Activated CD4-positive, alpha-beta T cell treated with anti-CD3 and anti-CD28 coated beads, Interleukin-2, amount 50 U/mL, for 16 hours (primary cell): ENCODE data around the gene ANKRD50.

ENCODE experiments used
- DNase-seq: peaks from one replicate; pipeline ENCODE4 v3.0.0-alpha.2; 2020

The ANKRD50 gene

DNA sequence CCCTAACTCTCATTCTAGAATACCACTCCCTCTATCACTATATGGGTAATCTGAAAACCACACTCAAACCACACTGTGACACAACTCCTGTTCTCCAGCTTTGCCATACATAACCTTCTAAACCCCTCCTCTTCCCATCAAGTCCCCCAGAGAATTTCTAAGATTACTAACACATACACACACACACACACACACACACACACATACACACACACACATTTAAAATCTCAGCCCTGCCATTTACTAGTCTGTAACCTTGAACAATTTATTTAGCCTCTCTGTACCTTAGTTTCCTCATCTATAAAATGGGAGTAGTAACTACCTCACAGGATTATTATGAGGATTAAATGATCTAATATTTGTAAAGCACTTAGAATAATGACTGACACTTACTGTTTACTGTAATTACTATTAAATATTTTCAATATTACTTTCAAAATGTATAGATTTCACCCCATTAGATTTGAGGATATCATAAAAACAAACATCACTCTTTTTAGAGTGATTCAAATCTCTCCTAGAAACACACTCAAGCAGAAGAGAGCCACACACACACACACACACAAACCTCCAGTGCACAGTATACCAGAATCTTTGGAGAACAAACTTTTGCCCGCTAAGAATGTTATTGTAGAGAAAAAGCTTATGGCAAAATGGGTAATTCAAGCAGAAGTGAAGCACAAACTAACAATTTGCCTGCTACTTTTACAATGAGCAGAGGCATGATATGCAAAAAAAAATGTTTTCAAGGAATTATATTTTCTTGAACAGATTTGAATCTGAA is 3.8 kb downstream of the ANKRD50 start:
- DNase-seq, result no peak

DNA sequence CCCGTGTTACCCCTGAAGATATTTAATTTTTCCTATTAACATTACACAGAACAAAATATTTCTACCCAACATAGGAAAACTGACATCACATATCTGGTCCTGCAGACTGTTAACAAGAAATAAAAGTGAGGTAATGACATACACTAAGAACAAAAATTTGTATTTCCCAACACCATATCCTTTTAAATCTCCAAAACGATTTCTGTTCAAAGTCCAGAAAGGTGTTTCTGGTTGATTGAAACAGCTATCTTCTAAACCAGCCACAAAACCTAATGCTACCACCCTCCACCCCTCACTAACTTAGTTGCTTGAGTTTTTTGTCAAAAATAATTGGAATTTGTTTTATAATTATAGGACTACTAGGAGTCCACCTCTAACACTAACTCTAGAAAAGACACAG is 7.1 kb downstream of the ANKRD50 start:
- DNase-seq, result no peak

DNA sequence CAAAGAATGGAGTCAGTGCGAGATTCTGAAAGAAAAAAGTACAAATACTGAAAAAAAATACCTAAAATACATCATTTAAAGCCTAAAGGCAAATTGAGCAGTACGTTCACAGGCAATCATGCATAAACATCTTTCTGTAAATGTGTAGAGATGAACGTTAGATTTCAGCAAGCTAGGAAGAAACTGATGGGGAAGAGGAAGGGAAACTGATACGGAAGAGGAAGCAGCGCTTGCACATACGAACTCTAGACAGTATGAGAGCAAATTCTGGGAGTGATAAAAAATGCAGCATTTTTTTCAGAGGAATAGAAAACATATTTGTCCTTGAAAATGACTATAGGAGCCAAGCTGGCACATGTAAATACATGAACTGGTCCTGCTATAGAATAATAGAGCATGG is 9.4 kb downstream of the ANKRD50 start:
- no peak for DNase-seq

DNA sequence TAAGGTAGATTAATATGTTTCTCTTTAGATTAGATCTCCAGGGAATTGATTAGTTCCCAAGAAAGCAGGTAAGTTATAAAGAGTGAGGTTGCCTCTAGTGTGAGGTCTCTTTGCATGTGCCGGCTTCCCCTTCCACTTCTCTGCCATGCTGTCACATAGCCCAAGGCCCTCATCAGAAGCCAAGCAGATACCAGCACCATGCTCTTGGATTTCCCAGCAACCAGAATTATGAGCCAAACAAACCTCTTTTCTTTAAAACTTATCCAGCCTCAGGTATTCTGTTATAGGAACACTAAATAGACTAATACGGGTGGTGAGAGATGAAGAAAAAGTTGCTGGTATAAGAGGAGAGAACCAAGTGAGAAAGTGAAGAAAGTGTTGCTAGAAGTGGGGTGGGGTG is 15.1 kb downstream of the ANKRD50 start:
- no peak for DNase-seq

DNA sequence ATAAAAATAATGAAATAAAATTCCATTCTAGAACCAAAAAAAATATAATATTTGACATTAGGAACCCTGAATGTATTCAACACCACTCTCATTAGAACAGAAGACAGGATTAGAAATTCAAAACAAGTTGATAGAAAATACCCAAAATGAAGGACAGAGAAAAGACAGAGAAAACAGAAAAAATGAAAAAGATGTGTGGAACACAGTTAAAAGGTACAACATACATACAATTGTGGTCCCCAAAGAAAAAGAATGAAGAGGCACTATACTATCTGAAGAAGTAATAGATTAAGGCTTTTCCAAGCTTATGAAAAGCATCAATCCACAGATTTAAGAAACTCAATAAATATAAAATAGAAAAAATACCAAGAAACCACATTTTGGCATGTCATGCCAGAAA is 16.4 kb downstream of the ANKRD50 start:
- DNase-seq, result no peak

DNA sequence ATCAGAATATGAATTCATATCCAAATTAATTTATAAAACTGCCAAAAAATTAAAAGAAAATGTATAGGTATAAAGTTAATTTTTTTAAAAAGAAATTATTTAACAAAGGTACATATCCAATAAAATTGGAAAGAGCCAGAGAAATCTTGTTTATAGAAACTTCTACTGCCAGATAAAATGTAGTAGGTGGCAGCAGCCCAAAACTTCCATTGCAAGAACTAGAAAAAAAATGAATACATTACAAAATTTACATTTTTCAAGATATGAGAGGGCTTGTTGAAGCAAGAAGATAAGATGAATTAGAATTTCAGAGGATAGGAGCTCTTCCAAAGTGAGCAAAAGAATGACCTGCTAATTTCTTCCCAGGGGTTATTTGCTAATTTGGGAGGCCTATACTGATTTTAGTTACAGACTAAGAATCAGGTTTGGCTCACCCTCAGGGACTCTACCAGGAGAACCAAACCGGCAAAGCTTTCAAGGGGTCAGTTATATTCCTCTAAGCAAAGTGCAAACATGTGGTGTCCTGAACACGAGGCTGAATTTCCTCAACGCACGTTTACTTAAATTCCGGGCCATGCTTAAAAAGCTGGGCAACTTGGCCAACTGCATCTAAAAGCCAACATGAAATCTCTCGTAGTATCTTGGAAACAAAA is 17.5 kb downstream of the ANKRD50 start:
- no peak for DNase-seq

DNA sequence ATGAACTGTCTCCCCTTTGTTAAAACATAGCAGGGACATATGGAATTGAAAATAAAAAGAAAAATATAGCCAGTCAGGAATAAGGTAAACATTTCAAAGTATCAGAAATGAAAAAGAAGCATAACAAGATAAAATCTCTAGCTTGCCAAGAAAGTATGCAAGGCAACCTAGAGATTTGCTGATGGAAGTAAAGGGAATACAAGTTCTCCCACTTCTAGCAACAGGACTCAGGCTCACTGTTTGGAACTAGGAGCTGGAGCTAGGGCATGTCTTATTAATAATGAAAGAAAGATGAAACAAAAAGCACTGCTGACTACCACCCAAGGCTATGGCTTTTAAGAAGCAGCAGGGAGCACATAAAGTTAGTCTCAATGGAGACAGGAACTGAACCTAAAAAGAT is 18.2 kb downstream of the ANKRD50 start:
- no peak for DNase-seq

DNA sequence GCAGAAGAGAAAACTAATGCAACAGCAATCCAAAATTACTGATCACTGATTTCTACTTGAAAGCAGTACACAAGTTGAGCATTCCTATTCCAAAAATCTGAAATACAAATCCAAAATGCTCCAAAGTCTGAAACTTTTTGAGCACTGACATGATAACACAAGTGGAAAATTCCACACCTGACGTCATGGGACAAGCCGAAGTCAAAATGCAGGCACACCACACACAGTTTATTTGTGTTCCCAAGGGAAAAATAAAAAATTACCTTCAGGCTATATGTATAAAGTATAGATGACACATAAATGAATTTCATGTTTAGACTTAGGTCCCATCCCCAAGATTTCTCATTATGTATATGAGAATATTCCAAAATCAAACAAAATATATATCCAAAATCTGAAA is 20.7 kb downstream of the ANKRD50 start:
- DNase-seq, result no peak

DNA sequence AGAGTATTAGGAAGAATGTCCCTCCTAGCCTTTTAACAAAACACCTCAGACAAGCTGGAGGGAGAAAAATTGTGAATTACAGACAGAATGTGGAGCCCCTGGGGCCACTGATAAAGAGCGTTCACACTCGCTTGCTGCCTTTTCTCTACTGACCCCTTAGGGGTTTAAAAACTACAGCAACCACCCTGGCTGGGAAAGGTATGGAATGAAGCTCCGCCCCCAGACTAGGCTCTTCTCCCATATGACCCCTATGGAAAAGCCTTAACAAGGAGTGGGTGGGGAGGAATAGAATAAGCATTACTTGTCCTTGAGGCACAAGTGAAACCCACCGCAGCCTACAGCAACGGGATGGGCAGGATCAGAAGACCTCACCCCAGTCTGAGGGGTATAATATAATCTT is 26.3 kb downstream of the ANKRD50 start:
- no peak for DNase-seq

DNA sequence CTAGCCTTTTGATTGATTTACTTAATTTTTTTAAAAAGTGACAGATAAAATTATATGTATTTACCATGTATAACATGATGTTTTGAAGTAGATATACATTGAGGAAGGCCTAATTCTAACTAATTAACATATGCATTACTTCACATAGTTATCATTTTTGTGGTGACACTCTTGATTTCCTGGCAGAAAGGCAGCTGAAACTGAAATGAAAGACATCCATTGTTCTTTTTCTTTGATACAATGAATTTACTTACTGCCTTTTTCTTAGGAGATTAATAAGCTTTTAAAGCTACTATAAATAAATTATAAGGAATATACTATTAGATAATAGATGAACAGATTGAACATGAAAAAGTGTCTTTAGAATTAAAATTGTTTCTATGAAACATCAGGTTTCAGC is 26.7 kb downstream of the ANKRD50 start:
- no peak for DNase-seq

DNA sequence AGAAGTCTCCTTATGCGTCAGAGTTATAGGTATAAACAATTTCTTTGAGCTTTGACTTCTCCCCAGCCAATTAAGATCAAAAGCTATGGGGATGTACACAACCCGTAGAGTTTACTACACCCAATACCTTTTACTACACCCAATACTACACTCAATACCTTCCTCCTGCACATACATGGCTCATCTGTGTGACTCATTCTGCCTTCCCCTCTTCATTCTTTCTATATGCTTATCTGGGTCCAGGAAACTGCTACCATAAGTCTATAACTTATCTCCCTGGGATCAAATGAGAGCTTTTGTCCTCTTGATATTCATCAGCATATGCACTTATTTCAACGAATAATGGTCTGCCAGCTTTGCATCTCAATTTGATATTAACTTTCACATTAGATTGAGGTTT is 28.2 kb downstream of the ANKRD50 start:
- DNase-seq, result no peak

DNA sequence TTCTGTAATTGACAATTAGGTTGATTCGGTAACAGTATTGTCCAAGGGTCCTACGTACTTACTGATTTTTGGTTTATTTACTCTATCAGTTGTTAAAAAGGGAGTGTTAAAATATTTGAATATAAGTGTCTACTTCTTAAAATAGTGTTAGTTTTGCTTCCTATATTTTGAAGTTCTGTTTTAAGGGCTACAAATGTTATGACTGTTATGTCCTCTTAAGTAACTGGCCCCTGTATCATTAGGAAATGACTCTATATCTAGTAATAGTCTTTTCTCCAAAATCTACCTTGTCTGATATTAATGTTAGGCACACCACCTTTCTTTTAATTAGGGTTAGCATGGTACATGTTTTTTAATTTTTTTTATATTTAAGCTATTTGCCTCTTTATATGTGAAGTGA is 30.1 kb downstream of the ANKRD50 start:
- no peak for DNase-seq

DNA sequence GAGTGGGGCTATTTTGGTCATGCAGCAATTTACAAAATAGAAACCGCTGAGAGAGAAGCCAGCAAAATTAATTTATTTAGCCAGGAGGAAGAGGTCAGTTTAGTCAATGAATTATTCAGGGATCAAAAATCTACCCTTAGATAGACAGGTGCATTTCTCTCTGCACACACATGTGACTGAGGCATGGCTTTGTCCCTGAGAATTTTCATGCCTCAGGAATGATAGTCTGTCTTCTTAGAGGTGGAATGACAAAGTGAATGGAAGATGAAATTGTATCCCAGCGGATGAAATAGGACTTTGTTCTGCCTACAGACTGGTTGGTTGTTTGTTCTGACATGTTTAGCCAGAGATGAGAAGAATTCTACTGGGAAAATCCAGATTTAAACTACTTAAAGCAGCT is 46.0 kb downstream of the ANKRD50 start:
- no peak for DNase-seq

DNA sequence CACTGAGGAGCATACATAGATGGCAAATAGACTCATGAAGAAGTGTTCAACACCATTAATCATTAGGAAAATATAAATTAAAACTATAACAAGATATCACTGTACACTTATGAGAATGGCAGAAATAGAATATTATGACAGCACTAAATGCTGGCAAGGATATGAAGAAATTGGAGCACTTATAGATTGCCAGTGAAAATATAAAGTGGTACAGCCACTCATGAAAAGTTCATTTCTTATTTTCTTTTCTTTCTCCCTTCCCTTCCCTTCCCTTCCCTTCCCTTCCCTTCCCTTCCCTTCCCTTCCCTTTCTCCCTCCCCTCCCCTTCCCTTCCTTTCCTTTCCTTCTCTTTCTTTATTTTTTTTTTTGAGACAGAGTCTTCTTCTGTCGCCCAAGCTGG is 53.7 kb downstream of the ANKRD50 start:
- no peak for DNase-seq

DNA sequence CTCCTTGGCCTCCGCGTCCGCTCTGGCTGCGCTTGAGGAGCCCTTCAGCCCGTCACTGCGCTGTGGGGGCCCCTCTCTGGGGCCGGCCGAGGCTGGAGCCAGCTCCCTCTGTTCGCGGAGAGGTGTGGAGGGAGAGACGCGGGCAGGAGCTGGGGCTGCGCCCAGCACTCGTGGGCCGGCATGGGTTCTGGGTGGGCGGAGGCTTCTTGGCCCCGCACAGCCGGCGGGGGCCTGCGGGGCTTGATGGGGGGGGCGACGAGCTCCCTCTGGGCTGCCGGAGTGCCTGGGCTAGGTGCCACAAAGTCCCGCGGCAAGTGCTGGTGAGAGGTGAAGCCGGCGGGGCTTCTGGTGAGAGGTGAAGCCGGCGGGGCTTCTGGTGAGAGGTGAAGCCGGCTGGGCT is 61.9 kb downstream of the ANKRD50 start:
- DNase-seq, result no peak

DNA sequence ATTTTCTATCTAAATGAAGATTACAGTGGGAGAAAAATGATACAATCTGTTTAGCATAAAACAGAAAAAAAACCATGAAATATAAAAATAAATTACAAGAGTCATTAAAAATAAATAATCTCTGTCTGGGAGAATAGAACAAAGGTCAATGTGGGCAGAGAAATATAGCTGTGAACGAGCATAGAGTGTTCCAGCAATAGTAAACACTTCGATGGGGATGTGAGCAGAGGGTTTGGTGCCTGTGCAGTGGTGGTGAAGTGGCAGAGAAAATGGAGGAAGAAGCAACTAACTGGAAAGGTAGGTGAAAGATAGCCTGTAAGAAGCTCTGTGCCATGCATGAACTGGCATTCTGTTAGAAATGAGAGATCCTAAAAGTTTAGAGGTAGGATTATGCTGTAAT is 64.9 kb downstream of the ANKRD50 start:
- no peak for DNase-seq

DNA sequence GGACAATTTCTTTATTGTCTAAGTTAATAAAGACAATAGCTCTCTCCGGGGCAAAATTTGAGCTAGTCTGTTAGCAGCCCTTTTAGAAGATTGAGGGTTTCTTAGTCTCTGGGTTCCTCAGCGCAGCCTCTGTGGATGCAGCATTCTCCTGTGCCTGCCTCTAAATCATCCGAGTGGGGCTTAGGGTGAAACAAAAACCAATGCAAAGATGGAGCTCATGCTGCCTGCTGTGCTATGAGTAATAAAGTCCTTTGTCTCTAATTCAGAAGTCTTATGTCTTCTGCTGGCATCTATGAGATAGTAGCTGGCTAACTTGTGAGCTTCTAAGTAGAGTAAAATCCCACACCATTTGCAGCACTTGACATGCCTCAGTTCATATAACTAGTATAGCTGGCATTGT is 67.9 kb downstream of the ANKRD50 start:
- DNase-seq, result no peak

DNA sequence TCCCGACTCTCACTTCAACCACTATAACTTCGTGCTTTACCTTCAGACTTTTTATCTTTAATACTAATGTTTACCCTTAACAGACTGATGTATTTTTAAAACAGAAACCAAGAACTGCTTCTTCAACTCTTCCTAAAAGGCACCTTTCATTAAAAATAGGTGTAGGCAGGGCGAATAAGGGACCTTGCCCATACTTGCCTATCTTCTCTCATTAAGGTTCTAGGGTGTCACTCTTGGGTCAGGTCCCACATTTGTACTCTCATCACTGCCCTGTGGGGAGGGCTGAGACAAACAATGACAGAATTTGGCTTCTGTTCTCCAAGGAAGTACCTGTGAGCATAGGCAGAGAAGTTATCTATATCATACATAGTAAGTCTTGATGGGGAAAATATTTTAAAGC is 69.7 kb downstream of the ANKRD50 start:
- no peak for DNase-seq

DNA sequence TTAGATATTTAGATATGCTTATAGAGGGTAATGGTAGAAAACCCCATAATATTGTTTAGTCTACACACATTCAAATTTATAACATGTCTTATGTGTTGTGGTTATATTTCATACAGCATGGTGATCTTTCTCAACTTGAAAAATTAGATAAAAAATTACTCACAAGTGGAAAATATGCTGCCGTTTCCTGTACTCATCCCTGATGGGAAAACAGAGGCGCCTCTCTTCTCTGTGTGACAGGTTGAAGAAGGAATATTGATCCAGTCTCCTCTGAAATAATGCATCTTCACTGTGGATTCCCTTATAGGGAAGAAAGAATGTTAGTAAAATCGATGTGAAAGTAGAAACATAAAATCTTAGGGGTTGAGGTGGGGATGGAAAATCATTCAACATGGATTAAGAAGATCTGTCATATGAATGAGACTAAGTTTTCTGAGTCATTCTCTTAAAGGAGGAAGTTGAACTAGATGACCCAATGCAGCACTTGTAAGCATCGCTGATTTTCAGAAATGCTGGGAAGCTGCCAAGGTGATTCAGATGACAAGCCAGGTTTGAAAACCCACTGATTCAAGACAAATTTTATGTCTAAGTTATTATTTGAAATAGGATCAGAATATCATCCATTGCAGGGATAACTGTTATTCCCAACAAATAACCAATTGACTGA is 70.7 kb downstream of the ANKRD50 start:
- DNase-seq, result no peak

DNA sequence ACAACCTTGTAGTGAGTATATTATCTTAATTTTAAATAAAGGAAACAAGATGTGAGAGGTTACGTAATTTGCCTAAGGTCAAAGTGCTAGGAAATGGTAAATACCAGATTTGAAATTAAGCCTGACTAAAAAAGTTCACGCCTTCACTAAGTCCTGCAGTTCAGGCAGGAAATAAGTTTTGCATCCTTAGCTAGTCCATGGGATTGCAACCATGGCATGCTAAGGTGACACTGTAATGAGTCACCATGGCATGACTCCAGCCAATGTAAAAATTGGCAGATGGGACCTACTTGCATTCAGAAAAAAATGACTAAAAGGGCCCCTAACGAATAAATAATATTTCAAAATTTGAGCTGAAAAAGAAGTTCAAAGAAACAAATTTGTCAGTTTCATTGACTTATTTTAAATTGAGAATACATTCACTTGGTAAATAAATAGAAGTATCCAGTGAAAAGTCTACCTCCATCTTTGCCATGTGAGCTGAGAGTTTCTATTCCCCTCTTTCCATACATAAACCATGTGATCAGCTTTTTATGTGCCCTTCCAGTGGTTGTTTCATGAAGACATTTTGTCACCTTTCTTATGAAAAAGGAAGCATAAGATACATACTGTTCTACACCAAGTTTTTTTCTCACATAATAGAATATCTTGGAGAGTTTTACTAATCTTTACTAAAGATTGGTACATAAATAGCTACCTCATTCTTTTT is 72.4 kb downstream of the ANKRD50 start:
- DNase-seq, result no peak

DNA sequence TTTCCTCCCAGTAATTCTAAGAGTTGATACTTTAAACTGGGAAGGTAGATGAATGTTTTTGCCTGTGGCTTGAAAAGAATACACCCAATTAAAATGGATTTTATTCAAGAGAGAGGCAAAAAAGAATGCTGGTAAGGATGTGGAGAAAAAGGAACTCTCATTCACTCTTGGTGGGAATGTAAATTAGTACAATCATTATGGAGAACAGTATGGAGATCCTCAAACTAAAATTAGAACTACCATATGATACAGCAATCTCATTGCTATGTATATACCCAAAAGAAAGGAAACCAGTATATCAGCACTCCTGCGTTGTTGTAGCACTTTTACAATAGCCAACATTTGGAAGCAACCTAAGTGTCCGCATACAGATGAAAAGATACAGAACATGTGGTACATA is 75.2 kb downstream of the ANKRD50 start:
- DNase-seq, result no peak

DNA sequence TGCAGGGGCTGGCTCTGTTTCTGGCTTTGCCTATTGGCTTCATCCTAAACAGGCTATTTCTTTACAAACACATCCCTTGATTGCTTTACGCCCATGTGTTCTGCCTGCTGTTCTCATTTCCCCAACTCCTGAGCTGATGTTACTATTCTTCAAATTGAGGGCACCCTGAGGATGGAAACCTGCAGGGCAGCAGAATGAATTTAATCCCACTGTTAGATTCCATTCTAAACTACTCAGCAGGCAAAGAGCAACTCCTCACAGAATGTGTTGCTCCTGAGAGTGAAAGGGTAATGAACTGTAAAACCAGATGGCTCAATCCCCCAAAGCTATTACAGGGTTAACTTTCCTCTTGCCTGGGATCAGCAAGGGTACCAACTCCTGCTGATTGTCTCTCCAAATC is 75.7 kb downstream of the ANKRD50 start:
- DNase-seq, result no peak

DNA sequence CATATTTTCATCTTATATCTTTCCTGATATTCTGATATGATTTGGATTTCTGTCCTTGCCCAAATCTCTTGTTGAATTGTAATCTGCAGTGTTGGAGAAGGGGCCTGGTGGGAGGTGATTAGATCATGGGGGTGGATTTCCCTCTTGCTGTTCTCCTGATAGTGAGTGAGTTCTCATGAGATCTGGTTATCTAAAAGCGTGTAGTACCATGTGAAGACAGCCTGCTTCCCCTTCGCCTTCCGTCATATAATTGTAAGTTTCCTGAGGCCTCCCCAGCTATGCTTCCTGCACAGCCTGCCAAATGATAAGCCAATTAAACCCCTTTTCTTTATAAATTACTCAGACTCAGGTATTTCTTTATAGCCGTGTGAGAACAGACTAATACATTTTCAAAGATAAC is 77.2 kb downstream of the ANKRD50 start:
- DNase-seq, result no peak
